MG63 (cell line): ENCODE measurements around the gene FPR2. TPM values are rescaled to one million over a fixed set of nuclear protein-coding genes. Genes with fewer than 3 reads are reported as not detected.
"Not testable (repeated sequence)": the region's sequence is repeated elsewhere in the genome, so short reads cannot be mapped to it uniquely, and the experiment has no call there.

Experiments used
- DNase-seq: peaks from one replicate; pipeline ENCODE4 v3.0.0-alpha.2; 2020
- H3K27me3 ChIP-seq: fragments of 250-450 bp; sonication (Bioruptor Pico); 2 replicates; pipeline ENCODE4 v1.5.1; 2020; ENCODE audit warnings: mild to moderate bottlenecking, moderate library complexity
- H3K36me3 ChIP-seq: fragments of 250-450 bp; sonication (Bioruptor Pico); 2 replicates; pipeline ENCODE4 v1.5.1; 2020; ENCODE audit warnings: mild to moderate bottlenecking, moderate library complexity
- H3K4me3 ChIP-seq: fragments of 250-450 bp; sonication (Bioruptor Pico); 2 replicates; pipeline ENCODE4 v1.5.1; 2020; ENCODE audit warnings: mild to moderate bottlenecking, moderate library complexity
- H3K9me3 ChIP-seq: fragments of 250-450 bp; sonication (Bioruptor Pico); 2 replicates; pipeline ENCODE4 v1.5.1; 2020; ENCODE audit warnings: mild to moderate bottlenecking, moderate library complexity
- total RNA-seq: library from RNA; depleted of rRNA; stranded (reverse); fragments of >200 nt; shearing (Covaris generic); gene quantifications from 2 replicates; pipeline ENCODE4 v1.2.3, GENCODE V29; 2014; ENCODE audit warnings: low replicate concordance

Gene FPR2
- total RNA-seq, 1 experiment from 2014 or later: not detected

DNA sequence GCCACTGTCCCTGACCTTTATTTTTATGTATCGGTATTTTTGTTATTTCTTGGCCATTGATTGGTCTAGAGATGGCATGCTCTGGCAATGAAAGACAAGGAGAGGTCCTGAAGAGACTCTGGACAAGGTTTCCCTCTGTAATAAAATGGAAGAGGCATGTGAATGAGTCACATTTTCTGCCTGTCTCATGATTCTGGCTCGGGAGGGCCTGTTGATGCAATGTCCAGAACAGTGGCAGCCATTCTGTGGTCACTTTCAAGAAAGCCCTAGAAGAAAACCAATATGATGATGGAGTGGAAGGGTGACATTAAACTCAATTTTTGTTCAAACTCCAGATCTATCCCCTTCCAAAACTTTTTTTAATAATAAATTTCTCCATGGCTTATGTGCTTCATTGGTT is 32.0 kb downstream of the FPR2 start:
- Histone ChIP-seq H3K36me3 (no peaks in the 10 kb centered on the region), H3K27me3 (0 out of 2 replicates have a peak, but pooled peaks cover 2% of the 10 kb centered on the region), H3K9me3 (no peaks in the 10 kb centered on the region; the same call in 1 of the 2 replicates), H3K4me3 (no peak overlapping the region)
- no peak for DNase-seq

DNA sequence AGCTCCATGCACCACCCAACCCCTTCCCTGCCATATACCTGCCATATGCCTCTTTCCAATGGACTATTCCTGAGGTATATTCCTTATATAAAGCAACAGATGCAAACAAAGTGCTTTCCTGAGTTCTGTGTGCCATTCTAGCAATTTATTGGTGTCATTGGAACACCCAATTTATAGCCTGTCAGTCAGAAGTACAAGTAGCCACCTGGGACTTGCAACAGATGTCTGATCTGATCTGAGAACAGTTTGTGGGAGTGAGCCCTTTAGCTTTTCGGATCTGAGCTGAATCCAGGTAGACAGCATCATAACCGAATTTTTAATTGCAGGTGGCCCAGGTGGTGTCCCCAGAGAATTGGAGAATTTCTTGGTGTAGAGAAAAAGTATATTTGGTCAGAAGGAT is 33.0 kb downstream of the FPR2 start:
- H3K4me3 ChIP-seq: no peak overlapping the region
- no peaks in the 10 kb centered on the region; the same call in 1 of the 2 replicates for H3K9me3 ChIP-seq
- H3K36me3 ChIP-seq: no peaks in the 10 kb centered on the region
- H3K27me3 ChIP-seq: 0 out of 2 replicates have a peak, but pooled peaks cover 2% of the 10 kb centered on the region
- DNase-seq: no peak

DNA sequence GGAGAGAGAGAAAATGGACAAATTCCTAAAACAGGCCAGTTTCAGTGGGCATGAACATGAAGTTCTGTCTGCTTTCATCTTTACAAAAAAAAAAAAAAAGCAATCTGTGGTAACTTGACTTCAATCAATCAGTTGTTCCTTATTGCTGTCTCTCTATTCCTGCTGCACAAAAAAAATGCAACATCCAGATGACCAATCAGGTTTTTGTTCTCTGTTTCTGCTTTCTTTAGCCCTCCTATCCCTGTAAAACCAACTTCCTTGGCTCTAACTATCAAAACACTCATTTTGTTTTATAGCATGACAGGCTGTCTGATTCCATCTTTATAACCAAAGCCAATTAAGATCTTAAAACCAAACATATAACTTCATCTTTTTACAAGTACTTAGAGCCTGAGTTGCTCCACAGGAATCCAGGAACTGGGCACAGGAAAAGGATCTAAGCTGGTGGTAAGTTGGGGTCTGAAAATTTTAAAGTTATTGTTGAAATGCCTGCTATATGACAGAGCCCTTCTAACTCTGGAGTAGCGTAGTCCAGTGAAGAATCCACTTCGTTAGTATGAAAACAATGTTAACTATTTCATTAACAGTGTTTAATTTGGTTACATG is 34.0 kb downstream of the FPR2 start, which contains the start of gene FPR3:
Gene FPR3, plus strand, starts transcription at position 273 of the 606 bp plus-strand sequence. CDS start 28,592 bp downstream, outside the sequence.
- H3K36me3 ChIP-seq: no peaks in the 10 kb centered on the region
- H3K9me3 ChIP-seq: no peaks in the 10 kb centered on the region; the same call in 1 of the 2 replicates
- 0 out of 2 replicates have a peak, but pooled peaks cover 2% of the 10 kb centered on the region for H3K27me3 ChIP-seq
- DNase-seq: no peak
- H3K4me3 ChIP-seq: no peak within 1 kb of the TSS

DNA sequence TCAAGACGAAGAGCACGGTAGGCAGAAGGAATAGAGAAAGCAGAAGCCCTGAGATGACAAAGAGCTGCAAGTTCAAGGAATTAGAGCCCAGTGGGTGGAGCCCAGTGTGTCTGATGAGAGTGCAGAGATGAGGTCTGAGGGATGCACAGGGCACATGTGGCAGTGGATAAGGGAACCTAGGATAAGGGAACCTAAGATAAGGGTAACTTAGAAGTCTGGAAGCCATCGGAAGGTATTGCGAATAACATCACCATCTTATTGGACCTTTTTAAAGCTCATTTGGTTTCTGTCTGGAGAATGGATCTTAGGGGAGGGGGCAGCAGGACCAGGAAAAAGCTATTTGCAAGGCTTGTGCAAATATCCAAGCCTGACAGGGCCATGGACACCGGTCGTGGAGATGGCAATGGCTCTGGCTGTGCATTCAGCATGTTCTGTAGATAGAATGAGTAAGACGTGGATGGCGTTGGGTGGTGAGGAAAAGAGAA is 35.3 kb downstream of the FPR2 start:
- Histone ChIP-seq H3K36me3 (no peaks in the 10 kb centered on the region), H3K4me3 (no peak overlapping the region), H3K9me3 (no peaks in the 10 kb centered on the region; the same call in 1 of the 2 replicates), H3K27me3 (0 out of 2 replicates have a peak, but pooled peaks cover 2% of the 10 kb centered on the region)
- DNase-seq: no peak

DNA sequence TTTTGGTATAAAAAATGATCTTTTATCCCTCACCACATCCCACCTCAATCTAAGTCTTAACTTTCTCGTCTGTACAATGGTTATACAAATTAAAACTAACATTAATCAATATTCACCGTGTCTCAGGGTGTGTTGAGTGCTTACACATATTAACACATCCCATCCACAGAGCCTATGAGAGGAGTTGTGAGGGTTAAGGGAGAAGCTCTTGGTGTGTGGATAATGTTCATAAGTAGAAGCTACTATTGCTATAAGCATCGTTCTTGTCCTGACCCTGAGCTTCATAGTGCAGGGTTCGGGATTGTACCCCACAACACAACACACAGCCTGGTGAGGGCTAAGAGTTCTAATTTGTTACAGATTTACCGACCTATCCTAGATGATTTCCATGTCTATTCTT is 36.5 kb downstream of the FPR2 start:
- no peaks in the 10 kb centered on the region; the same call in 1 of the 2 replicates for H3K9me3 ChIP-seq
- no peaks in the 10 kb centered on the region for H3K36me3 ChIP-seq
- no peak overlapping the region for H3K4me3 ChIP-seq
- 0 out of 2 replicates have a peak, but pooled peaks cover 2% of the 10 kb centered on the region for H3K27me3 ChIP-seq
- no peak for DNase-seq

DNA sequence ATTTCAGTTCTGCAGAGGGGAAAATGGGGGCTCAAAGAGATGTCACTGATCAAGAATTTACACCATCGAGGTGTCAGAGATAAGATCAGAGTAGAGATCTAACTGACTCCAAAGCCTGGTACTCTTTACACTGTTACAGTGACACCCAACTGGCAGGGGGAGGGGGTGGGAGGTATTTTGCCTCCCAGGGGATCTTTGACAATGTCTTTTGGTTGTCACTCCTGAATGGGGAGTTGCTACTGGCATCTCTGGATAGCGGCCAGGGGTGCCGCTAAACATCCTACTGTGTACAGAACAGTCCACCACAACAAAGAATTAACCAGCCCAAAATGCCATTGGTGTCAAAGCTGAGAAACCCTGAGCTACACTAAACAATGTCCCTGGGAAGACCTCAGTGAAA is 37.1 kb downstream of the FPR2 start:
- DNase-seq: no peak
- H3K36me3 ChIP-seq: no peaks in the 10 kb centered on the region
- H3K27me3 ChIP-seq: peaks cover 2% of the 10 kb centered on the region; the same call in 1 of the 2 replicates
- no peaks in the 10 kb centered on the region; the same call in 1 of the 2 replicates for H3K9me3 ChIP-seq
- H3K4me3 ChIP-seq: no peak overlapping the region

DNA sequence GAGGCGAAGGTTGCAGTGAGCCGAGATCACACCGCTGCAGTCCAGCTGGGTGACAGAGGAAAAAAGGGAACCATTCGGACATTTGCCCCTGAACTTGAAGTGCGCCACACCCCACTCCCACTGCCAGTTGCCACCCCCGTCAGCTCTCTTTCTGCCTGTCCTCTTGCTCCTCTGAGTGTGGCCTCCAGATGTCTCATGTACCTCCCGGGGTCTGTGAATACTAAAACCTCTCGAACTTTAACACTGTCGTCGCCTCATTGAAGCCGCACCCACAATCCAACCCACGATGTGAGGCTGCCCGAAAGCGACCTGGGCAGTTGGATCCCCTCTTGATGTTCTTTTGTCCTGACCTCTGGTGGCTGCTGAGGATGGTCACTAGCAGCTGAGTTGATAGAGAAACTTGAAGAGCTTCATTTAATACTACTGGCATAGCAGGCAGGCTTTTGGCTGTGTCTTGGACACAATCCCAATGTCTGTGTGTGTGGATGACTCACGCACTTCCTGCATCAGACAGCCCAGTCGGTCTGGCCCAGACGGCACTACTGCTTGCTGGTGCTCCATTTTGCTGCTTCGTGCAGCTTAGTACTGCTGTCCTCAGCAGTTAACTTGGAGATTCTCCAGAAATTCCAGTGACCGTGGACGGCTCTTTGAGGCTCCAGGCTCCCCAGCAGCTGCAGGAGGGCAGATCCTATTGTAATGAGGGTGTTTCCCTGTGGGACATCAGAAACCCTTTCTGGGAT is 38.2 kb downstream of the FPR2 start:
- Histone ChIP-seq H3K4me3 (no peak overlapping the region), H3K27me3 (peaks cover 4% of the 10 kb centered on the region; the same call in 1 of the 2 replicates), H3K36me3 (no peaks in the 10 kb centered on the region), H3K9me3 (no peaks in the 10 kb centered on the region; the same call in 1 of the 2 replicates)
- DNase-seq: peak; percentile 92

DNA sequence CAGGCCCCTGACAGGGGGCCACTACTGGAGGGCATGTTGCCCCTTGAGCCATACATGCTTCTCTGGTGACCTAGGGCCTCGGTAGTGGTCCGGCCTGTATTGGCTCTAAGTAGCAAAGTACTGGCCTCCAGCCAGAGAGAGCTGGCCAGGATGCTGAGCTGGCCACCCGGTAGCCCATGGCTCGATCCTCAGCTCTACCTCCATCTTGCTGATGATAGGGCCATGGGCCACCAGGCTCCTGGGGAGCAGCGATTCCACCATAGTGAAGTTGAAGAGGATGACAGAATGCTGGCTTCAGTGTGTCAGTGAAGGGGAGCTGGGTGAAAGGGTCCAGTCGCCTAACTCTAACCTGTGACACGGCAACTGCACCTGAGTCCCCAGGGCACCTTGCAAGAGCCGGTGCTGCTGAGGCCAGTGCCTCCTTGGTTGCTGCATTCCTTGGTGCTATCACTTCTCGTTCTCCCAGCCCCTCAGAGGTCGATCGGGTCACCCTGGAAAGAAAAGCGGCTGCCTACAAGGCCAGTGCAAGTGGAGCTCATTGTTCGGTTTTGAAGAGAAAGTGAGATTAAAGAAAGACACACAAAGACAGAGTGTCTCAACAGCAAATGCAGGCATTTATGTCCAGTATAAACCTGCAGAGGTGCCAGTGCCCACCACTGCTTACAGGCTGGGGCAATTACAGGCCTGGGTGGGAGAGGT is 38.9 kb downstream of the FPR2 start:
- no peak for DNase-seq
- no peak overlapping the region for H3K4me3 ChIP-seq
- no peaks in the 10 kb centered on the region for H3K36me3 ChIP-seq
- no peaks in the 10 kb centered on the region; the same call in 1 of the 2 replicates for H3K9me3 ChIP-seq
- peaks cover 2% of the 10 kb centered on the region; the same call in 1 of the 2 replicates for H3K27me3 ChIP-seq

DNA sequence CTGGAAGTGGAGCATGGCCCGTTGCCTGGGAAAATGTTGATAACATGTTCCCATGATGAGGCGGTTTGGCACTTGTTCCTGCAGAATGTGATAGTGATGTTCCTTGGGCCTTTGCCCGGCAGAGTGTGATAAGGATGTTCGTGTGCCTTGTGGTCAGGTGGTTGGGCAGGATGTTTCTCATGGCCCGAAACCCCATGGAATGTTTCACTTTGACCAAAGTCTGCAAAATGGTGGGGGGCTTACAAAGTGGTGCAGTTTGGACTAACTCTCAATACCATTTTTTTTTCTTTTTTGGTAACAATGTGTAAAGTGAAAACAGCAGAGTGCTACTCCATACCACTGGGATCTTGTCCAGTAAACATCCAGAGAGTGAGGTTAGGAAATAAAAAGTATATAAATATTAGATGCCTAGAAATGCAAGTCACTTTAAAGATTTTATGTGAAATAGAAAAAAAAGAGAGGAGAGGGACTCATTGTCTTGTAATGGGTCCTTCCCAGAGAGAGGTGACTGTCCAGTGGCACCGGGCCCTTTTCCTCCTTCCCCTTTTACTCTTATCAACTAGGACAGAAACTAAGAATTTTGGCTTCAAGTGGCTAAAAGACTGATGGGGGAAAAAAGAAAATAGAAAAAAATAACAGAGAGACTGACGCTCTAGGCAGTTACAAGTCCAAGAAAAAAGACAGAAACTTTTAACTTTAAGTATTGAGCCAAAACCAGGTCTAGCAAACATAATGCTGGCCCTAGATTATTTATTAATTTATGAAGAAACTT is 39.7 kb downstream of the FPR2 start:
- DNase-seq: no peak
- H3K36me3 ChIP-seq: no peaks in the 10 kb centered on the region
- peaks cover 2% of the 10 kb centered on the region; the same call in 1 of the 2 replicates for H3K27me3 ChIP-seq
- H3K4me3 ChIP-seq: no peak overlapping the region
- no peaks in the 10 kb centered on the region; the same call in 1 of the 2 replicates for H3K9me3 ChIP-seq

DNA sequence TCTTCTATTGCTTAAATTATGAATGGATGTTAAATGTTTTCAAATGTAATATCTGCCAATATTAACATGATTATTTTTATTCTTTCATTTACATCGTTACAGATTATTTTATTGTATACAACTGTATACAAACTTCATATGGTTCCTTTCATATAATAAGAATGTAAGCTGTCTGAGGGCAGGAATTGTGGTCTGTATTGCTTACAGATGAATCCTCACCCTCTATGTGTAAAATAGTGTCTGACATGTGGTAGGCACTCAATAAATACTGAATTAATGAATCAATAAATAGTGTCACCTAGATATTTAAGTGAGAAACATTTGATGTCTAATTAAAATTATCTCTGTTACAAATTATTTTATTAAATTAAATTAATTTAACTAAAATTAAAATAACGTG is 41.8 kb downstream of the FPR2 start:
- H3K36me3 ChIP-seq: no peaks in the 10 kb centered on the region
- DNase-seq: no peak
- H3K27me3 ChIP-seq: peaks cover 2% of the 10 kb centered on the region; the same call in 1 of the 2 replicates
- H3K4me3 ChIP-seq: no peak overlapping the region
- no peaks in the 10 kb centered on the region for H3K9me3 ChIP-seq

DNA sequence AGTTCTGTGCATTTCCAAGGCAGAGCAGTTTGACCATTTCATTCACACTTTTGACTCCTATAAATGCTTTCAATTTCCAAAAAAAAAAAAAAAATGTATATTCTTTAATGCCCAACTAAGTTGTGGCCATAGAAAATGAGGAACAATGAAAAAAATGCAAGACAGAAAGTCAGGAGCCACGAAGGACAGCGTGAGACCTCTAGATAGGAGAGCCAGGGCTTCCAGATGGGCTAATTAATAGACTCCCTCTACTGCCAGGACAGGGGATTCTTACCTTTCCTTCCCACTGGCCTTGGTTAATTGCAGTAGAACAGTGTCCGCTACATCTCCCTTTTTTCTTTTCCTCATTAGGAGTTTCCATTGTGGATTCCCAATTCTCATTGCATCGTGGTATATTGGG is 42.5 kb downstream of the FPR2 start:
- no peak for DNase-seq
- no peak overlapping the region for H3K4me3 ChIP-seq
- no peaks in the 10 kb centered on the region for H3K9me3 ChIP-seq
- no peaks in the 10 kb centered on the region for H3K36me3 ChIP-seq
- peaks cover 2% of the 10 kb centered on the region; the same call in 1 of the 2 replicates for H3K27me3 ChIP-seq

DNA sequence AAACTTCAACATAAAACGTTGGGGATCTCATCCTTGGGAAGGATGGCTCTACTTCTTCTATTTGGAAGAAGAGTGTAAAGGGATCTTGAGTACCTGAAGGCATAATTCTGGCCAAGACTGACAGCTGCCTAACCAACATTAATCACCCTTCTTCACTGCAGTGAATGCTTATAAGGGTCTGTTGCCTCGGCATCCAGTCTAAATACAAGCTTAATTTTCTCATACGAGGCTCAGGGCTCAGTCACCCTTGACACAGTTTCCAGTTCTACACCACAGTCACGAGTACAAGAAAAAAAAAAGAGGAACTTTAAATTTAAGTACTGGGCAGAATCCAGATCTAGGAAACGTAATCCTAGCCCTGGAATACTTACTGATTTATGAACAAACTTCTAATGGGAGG is 43.0 kb downstream of the FPR2 start:
- Histone ChIP-seq H3K36me3 (no peaks in the 10 kb centered on the region), H3K4me3 (no peak overlapping the region), H3K27me3 (peaks cover 2% of the 10 kb centered on the region; the same call in 1 of the 2 replicates), H3K9me3 (no peaks in the 10 kb centered on the region)
- no peak for DNase-seq

DNA sequence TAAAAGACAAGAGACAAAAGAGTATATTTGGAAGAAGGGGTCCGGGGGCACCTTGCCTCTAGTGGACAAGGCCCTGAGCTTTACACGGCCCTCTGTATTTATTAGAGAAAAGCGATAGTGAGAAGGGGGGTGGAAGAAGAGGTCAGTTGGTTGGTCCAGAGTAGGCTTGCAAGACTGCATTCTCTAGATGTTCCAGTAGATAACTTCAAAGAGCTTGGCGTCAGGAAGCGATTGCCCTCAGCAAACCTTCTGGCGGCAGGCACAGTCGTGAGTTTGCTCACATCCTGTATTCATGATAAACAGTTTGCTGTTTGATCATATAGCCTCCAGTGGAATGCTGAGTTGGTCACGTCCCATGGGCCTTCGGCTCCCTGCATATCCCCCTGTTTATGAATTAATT is 43.8 kb downstream of the FPR2 start:
- DNase-seq, H3K4me3 ChIP-seq, H3K9me3 ChIP-seq, H3K27me3 ChIP-seq, H3K36me3 ChIP-seq: not testable (repeated sequence)

DNA sequence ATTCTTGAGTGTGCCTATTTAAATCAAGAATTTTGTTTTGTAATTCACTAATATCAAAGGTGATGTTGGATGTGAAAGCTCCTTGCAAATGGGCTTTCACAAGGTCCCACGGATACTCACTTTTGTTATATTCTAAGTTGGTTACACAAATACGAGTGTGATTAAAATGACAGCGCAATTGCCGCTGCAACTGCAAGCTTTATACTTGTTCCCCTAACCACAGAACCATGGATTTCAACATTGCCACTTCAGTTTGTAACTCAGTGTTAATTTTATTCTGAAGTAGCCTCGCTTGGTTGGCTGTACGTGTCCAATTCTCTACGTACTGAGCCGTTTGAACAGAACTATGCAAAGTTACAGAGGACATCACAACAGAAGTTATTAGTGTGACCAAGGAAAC is 44.4 kb downstream of the FPR2 start:
- not testable (repeated sequence) for H3K4me3 ChIP-seq, H3K9me3 ChIP-seq, H3K27me3 ChIP-seq, H3K36me3 ChIP-seq, DNase-seq

DNA sequence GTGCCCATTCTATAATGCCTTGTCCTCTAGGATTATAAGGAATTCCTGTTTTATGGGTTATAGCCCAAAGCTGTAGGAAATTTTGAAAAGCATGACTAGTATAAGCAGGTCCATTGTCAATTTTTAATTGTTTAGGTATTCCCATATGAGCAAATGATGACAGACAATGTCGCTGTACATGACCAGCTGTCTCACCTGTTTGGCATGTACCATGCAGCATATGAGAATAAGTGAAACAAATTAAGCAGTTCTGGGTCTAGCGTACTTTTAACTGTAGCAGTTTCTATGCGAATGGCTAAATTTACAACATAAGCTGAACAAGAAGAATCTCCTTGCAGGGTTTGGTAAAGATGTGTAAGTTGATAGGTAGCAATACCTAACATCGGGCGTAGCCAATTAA is 45.6 kb downstream of the FPR2 start:
- not testable (repeated sequence) for H3K27me3 ChIP-seq, DNase-seq, H3K9me3 ChIP-seq, H3K36me3 ChIP-seq, H3K4me3 ChIP-seq

DNA sequence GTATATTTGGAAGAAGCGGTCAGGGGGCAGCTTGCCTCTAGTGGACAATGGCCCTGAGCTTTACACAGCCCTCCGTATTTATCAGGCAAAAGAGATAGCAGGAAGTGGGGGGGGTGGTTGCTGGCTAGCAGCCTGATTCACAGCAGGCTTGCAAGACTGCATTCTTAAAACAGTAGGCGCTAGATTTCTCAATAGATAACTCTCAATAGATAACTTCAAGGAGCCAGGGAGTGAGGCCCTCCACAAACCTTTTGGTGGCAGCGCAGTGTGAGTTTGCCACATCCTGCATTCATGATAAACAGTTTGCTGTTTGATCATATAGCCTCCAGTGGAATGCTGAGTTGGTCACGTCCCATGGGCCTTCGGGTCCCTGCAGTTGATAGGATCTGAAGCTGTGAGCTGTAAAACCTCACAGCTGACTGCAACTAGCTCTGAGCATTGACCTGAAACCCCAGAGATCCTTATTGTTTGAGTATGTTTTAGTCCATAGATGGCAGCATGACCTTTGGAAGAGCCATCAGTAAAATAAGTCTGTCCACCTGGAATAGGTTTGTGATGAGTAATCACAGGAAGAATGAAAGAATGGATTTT is 46.2 kb downstream of the FPR2 start:
- Histone ChIP-seq H3K4me3 (no peak overlapping the region), H3K9me3 (no peaks in the 10 kb centered on the region), H3K27me3 (peaks cover 2% of the 10 kb centered on the region; the same call in 1 of the 2 replicates), H3K36me3 (no peaks in the 10 kb centered on the region)
- no peak for DNase-seq
